GM20431 (cell line): ENCODE data around the gene REEP6.
"Not testable (repeated sequence)": the region's sequence is repeated elsewhere in the genome, so short reads cannot be mapped to it uniquely, and the experiment has no call there.

Source experiments
- in situ Hi-C: fragments of 300-500 bp; cut with MseI, MboI; formaldehyde crosslinking; loops from one replicate; pipeline ENCODE4 v1.15.0; 2020; ENCODE audit warnings: low sequenced_read_pairs; ENCODE audit not compliant: unreplicated experiment

Gene REEP6

DNA sequence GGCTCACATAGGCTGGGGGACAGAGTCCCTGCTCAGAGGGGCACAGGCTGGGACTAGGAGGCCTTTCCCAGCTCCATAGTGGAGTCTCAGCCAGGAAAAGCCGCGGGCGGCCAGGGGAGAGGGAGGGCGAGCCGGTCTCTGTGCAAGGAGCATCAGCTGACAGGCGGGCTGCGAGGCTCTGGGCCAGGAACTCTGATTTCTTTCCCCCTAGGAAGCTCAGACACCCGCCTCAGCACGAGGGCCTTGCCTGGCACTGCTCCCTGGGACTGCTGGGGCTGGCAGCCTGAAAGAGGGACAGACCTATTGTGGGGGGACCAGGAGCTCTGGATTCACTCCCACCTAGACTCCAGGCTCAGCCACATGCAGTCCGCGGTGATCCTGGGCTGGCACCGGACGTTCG is 30.7 kb downstream of the REEP6 start:
- in situ Hi-C loops: no loop called here

DNA sequence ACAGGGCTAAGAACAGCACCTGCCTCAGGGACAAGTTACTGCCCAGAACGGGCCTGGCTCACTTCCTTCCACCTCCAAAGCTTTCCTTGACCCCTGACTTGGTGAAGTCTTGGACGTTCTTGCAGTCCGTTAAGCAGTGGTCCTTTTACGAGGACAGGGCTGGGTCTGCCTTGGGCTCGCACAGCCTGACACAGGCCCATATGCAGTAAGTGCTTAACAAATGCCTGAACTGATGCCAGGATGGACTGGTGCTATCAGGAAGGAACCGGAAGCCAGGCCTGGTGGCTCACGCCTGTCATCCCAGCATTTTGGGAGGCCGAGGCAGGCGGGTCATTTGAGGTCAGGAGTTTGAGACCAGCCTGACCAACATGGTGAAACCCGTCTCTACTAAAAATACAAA is 31.1 kb downstream of the REEP6 start:
- in situ Hi-C loops: no loop called here

DNA sequence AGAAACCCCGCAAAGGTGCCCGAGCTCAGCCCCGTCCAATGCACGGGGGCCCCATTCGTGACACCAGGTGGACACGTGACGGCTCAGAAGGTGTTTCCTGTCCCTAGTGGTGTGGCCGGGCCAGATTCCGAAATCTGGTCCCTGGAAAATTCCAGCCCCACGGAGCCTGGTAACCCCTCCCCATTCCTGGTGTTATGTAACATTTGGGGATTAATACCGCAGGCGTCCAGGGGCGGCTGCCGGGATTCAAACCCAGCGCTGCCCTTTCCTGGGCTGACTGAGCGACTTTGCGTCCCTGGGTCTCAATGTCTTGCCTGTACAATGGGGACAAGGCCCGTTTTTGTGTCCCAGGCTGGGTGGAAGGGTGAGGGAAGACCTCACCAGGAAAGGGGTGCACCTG is 31.9 kb downstream of the REEP6 start:
- in situ Hi-C loops: no loop called here

DNA sequence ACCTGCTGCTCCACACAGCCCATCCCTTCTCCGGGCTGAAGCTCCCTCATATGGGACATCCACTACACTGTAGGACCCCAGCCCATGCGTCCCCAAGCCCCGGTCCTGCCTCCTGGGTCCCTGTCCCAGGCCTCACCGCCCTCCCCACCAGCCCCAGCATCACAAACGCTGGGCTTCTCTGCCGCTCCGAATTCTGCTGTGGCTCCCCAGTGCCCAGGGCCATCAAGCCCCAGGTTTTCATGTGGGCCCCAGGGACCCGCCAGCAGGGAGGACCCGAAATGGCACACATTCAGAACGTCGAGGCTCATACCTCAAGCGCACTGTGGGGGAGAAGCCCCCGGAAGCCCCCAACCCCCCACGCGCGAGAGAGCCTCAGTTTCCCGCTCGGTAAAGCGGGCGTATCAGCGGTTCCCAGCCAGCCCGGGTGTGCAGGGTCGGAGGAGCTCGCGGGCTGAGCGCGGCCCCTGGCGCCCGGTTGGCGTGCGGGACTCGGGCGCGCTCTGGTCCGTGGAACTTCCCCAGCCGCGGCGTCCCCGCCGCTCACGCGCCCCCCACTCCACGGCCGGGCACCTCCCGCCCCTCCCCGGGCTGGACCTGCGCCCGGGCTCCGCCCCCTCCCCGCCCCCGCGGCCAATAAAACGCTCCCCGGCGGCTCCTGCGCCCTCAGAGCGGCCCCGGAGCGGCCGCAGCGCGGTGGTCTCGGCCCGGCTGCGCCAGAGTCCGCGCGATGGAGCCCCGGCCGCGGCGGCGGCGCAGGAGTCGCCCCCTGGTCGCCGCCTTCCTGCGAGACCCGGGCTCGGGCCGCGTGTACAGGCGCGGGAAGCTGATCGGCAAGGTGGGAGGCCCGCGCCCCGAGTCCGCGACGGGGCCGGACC is 32.7 kb downstream of the REEP6 start, which contains the start of gene PLK5:
TSS of gene PLK5 (plus strand) at position 666 of the 875 bp plus-strand sequence. CDS start 2,920 bp downstream, outside the sequence.
- in situ Hi-C loops: no loop called here

DNA sequence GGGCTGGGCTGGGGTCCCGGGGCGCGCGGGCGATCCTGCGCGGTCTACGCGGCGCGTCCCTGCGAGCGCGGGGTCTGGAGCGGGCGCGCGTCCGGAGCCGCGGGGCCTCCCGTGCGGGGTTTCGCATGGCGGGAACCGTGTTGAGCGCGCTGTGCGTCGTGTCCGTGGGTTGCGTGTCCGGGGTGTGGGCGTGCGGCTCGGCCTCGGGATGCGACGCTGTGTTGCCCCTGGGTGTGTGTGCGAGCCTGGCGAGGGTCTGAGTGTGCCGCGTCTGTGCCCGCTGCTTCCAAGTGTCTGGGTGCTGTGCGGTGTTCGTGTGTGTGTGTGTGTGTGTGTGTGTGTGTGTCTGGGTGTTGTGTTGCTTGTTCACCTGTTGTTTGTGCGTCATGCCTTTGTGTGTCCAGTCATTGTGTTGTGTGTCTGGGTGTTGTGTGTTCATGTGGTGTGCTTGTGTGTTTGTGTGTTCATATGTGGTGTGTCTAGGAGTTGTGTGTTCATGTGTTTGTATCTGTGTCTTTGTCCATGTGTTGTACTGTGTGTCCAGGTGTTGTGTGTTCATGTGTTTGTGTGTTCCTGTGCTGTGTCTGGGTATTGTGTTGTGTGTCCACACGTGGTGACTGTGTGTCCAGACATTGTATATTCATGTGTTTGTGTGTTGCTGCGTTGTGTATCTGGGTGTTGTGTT is 33.4 kb downstream of the REEP6 start:
- in situ Hi-C loops: no loop called here

DNA sequence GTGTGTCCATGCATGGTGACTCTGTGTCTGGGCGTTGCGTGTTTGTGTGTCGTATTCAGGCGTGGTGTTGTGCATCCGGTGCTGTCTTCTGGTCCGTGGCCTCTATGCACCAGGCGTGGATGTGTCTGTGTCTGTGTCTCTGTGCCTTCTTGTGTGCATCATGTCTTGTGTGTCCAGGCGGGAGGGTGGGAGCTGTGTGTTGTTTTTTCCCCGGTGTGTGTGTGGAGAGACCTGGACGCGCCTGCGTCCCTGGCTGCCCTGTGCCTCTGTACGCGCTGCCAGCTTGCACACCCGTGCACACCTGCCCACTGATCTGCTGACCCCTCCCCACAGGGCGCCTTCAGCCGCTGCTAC is 34.0 kb downstream of the REEP6 start:
- in situ Hi-C loops: no loop called here

DNA sequence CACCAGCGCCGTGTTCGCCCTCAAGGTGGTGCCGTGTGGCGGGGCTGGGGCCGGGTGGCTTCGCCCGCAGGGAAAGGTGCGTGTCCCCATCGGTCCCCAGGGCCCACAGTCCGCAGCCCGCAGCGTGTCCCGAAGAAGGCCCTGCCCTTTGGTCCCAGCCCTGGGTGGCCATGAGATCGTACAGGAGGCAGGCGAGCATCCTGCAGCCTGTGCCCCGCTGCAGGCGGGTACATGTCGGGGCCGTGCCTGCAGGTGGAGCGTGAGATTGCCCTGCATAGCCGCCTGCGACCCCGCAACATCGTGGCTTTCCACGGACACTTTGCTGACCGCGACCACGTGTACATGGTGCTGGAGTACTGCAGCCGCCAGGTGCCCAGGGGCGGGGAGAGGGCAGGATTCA is 34.4 kb downstream of the REEP6 start:
- in situ Hi-C loops: no loop called here

DNA sequence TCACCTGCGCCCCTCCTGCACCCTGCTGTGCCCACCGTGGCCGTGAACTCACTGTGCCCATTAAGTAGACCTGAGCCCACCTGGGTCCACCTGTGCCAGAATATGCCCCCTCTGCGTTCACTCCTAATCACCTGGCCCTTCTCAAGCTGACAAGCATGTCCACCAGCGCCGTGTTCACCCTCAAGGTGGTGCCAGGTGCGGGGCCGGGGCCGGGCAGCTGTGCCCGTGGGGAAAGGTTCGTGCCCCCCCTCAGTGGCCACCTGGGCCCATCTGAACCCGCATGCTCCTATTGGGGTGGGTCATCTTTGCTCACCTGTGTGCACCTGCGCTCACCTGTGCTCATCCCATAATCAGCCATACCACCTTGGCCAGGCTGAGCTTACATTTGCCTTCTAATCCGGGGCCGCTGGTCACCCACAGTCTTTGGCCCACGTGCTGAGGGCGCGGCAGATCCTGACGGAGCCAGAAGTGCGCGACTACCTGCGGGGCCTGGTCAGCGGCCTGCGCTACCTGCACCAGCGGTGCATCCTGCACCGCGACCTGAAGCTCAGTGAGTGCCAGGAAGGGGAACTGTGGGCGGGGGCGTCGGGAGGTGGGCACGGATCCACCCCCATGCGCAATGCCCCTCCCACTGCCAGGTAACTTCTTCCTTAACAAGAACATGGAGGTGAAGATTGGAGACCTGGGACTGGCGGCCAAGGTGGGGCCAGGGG is 35.2 kb downstream of the REEP6 start:
- in situ Hi-C loops: no loop called here

DNA sequence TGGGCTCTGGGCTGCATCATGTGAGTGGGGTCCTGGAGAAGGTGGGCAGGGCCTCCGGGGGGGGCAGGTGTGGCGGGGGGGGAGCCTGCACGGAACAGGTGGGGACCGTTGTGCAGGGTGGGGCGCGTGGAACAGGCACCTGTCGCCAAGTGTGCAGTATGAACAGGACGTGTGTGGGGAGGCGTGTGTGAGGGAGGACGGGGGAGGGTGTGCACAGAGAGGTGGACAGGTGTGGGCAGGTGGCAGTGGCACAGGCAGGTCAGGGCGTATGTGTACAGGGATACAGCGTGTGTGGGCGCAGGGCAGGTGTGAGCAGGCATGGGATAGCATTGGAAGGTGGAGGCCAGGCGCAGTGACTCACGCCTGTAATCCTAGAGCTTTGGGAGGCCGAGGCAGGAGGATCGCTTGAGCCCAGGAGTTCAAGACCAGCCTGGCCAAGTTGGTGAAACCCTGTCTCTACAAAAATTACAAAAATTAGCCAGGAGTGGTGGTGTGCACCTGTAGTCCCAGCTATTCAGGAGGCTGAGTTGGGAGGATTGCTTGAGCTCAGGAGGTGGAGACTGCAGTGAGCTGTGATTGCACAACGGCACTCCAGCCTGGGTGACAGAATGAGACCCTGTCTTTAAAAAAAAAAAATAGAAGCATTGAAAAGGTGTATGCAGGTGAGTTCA is 36.1 kb downstream of the REEP6 start:
- in situ Hi-C loops: no loop called here

DNA sequence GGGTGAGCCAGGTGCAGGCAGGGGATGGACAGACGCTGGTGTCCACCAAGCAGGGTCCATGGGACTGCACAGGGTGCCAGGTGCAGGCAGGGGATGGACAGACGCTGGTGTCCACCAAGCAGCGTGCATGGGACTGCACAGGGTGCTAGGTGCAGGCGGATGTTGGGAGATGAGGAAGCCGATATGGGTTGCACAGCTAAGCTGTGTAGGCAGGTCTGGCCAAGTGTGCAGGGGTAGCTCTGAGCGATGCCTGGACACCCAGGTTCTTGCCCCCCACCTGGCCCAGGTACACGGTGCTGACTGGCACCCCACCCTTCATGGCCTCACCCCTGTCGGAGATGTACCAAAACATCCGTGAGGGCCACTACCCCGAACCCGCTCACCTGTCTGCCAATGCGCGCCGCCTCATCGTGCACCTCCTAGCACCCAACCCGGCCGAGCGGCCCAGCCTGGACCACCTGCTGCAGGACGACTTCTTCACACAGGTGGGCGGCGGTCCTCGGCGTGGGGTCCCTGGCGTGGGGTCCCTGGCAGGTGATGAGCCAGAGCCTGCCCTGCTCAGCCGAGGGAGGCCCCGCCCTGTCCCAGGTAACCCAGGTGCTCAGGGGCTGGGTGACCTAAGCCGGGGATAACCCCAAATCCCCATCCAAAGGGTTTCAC is 36.8 kb downstream of the REEP6 start:
- in situ Hi-C loops: no loop called here

DNA sequence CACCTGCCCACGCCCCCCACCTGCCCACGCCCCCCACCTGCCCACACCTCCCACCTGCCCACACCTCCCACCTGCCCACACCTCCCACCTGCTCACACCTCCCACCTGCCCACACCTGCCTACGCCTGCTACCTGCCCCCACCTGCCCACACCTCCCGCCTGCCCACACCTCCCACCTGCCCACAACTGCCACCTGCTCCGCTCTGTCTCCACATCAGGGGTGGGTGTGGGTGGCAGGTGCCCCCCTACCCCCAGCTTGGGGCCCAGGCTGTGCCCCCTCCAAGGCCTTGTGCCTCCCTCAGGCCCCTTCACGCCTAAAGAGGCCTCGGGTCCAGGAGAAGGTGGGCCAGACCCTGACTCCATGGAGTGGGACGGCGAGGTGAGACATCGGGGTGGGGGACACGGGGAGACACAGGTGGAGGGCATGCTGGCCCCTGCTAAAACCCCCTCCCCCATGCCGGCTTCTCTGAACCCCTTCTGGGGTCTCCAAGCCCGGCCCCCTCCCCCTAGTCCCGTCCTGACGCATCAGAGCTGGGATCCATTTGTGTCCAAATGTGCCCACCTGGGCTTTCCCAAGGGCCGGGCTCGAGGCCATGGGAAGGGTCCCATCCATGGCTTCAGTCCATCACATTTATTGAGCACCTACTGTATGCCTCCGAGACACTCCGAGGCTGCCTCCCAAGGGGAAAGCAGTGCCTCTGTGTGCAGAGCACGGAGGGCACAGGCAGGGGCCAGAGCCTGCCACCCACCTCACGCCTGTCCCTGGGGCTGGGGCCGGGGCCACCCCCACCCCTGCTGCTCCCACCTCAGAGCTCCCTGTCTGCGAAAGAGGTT is 37.8 kb downstream of the REEP6 start:
- in situ Hi-C loops: no loop called here

DNA sequence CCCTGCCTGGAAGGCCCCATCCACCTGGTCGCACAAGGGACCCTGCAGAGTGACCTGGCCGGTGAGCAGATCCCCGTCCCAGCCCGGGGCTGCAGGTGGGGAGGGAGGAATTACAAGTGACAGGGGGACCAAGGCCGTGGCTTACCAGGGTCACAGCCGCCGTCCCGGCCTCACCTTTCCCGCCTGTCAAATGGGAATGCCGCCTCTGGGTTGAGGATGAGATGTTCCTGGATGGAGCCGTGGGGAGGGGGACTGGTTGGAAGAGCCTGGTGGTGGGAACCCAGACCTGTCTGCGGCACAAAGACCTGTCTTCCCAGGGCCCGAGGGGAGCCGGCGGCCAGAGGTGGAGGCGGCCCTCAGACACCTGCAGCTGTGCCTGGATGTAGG is 38.4 kb downstream of the REEP6 start:
- in situ Hi-C loops: no loop called here

DNA sequence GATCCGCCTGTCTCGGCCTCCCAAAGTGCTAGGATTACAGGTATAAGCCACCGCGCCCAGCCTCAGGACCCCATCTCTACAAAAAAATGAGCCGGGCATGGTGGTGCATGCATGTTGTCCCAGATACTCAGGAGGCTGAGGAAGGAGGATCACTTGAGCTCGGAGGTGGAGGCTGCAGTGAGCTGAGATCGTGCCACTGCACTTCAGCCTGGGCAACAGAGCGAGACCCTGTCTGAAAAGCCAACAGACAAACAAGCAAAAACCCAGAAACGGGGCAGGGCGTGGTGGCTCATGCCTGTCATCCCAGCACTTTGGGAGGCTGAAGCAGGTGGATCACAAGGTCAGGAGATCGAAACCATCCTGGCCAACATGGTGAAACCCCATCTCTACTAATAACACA is 39.9 kb downstream of the REEP6 start:
- in situ Hi-C loops: not testable (repeated sequence)

DNA sequence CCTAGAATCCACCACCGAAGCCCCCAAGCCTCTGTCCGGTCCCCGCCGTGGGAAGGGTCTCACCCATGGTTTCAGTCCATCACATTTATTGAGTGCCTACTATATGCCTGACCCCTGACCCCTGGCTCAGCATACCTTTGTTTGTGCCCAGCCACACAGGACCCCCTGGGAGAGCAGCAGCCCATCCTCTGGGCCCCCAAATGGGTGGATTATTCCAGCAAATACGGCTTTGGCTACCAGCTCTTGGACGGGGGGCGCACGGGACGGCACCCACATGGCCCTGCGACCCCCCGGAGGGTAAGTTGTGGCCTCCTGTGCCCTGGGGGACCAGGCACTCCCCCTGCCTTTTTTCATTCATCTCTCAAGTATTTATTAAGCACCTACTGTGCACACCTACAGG is 40.6 kb downstream of the REEP6 start:
- in situ Hi-C loops: no loop called here

DNA sequence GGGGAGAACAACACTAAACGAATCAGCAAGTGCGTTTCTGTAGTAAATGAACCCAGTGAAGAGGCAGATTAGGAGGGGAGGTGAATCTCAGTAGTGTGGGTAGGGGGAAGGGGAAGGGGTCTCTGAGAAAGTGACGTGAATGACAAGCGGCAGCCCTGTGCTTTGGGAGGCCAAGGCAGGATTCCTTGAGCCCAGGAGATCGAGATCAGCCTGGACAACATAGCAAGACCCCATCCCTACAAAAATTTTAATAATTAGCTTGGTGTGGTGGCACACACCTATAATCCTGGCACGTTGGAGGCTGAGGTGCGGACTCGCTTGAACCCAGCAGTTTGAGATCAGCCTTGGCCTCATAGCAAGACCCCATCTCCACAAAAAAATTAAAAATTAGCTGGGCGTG is 41.0 kb downstream of the REEP6 start:
- in situ Hi-C loops: no loop called here

DNA sequence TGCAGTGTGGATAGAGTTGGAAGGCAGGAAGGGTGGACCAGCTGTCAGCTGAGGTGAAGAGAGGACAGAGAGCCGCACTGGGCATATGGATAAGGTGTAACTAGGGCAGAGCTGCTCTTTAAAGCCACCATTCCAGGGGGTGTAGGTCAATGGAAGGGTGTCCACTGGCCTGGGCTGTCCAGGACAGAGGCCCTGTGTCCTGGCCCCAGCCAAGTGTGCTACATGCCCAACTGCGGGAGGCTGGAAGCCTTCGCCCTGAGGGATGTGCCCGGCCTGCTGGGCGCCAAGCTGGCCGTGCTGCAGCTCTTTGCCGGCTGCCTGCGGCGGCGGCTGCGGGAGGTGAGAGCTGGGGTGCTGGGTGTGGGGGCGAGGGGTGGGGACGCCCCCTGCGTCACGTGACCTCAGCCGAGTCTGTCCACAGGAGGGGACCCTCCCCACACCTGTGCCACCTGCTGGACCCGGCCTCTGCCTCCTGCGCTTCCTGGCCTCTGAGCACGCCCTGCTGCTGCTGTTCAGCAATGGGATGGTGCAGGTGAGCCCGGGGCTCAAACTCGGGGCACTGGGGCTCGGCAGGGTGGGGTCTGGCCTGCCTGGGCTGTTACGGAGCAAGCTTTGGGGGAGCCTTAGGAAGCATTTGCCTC is 42.6 kb downstream of the REEP6 start:
- in situ Hi-C loops: no loop called here

DNA sequence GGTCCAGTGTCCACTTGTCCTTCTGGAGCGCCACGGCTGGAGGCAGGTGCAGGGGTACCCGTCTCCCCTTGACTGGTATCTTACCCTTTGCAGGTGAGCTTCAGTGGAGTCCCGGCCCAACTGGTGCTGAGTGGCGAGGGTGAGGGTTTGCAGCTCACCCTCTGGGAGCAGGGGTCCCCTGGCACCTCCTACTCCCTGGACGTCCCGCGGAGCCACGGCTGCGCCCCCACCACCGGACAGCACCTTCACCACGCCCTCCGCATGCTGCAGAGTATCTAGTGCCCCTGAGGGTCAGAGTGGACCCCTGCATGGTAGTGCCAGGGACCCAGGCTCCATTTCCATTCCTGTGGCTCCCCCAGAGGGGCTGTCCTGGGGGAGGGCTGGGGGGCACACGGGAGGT is 44.0 kb downstream of the REEP6 start:
- in situ Hi-C loops: no loop called here

DNA sequence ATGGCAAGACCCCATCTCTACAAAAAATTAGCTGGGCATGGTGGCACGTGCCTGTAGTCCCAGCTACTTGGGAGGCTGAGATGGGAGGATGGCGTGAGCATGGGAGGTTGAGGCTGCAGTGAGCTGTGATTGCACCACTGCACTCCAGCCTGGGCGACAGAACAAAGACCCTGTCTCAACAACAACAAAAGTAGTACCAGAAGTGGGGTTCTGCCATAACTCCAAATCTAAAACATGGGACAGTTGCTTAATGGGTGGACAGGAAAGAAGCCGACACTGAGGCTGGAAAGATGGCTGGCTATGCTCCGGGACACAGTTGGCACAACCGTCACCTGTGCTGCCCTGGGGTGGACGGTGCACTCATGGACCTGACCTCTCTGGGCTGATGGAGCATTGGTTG is 44.7 kb downstream of the REEP6 start:
- in situ Hi-C loops: not testable (repeated sequence)

DNA sequence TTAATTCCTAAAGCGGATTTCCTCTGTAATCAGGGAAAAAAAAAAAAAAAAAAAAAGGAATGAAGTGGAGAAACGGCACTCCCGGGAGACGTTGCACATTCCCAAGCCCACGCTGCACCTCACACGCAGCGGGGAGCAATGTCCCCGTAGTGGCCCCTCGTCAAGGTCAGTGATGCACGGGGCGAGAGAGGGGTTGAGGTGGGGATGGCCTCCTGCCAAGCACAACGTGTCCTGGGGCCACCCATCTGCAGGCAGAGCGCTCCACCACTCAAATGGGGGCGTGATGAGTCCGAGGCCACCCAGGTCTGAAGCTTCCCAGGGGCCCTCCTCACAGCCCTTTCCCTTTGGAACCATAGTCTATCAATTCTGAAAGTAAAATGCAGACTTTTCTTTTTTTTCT is 48.0 kb downstream of the REEP6 start:
- in situ Hi-C loops: no loop called here
